Myocyte (in vitro differentiated cells): ENCODE results near the gene TOR1A. TPM values are rescaled to one million over a fixed set of nuclear protein-coding genes. Genes with fewer than 3 reads are reported as not detected.

Source experiments
- DNase-seq: peaks from one replicate; pipeline ENCODE4 v3.0.0-alpha.2; 2012; ENCODE audit warnings: low read depth
- polyA plus RNA-seq: library from polyadenylated mRNA; unstranded; fragments of >200 nt; gene quantifications from one replicate; pipeline ENCODE4 v1.2.1, GENCODE V29; 2012; ENCODE audit warnings: missing spikeins
- total RNA-seq: library from RNA; depleted of rRNA; stranded (reverse); fragments of >200 nt; gene quantifications from 2 replicates; pipeline ENCODE4 v1.2.3, GENCODE V29; 2014

TOR1A gene
- 40.5 and 47.0 TPM in 2 replicates for total RNA-seq
- polyA plus RNA-seq = 64.3 TPM

GRCh38 chr9:129823935-129824601, at the start of gene TOR1A:
Gene TOR1A, minus strand, starts transcription at chr9:129824136. Its CDS starts 51 bp downstream, at chr9:129824085.
- DNase-seq = peak; percentile 96

- no peak for DNase-seq
Measured at GRCh38 chr9:129871046-129871445, 47.1 kb upstream of the TOR1A start.

- no peak for DNase-seq
Measured at GRCh38 chr9:129869585-129870501, 45.9 kb upstream of the TOR1A start.

- DNase-seq = no peak
Measured at GRCh38 chr9:129868872-129869486, 45.0 kb upstream of the TOR1A start.

GRCh38 chr9:129868023-129868871, 44.3 kb upstream of the TOR1A start:
- DNase-seq = no peak

GRCh38 chr9:129867136-129868022, 43.4 kb upstream of the TOR1A start:
- no peak for DNase-seq

GRCh38 chr9:129866394-129867135, 42.6 kb upstream of the TOR1A start:
- no peak for DNase-seq

- DNase-seq = no peak
Measured at GRCh38 chr9:129865668-129866320, 41.9 kb upstream of the TOR1A start.

- DNase-seq = no peak
Measured at GRCh38 chr9:129864991-129865647, 41.2 kb upstream of the TOR1A start.

GRCh38 chr9:129863059-129863690, 39.2 kb upstream of the TOR1A start:
- DNase-seq = peak; percentile 30

- no peak for DNase-seq
Measured at GRCh38 chr9:129861447-129861827, 37.5 kb upstream of the TOR1A start.

GRCh38 chr9:129860653-129861446, 36.9 kb upstream of the TOR1A start:
- no peak for DNase-seq

- DNase-seq = no peak
Measured at GRCh38 chr9:129858167-129858962, 34.4 kb upstream of the TOR1A start.

- DNase-seq = no peak
Measured at GRCh38 chr9:129857207-129857606, 33.3 kb upstream of the TOR1A start.

- DNase-seq = no peak
Measured at GRCh38 chr9:129854588-129855110, 30.7 kb upstream of the TOR1A start.

- DNase-seq = no peak
Measured at GRCh38 chr9:129853614-129854013, 29.7 kb upstream of the TOR1A start.
